G401 (cell line): ENCODE measurements around the gene RIPOR1. TPM values are rescaled to one million over a fixed set of nuclear protein-coding genes. Genes with fewer than 3 reads are reported as not detected.
A peak's percentile ranks its signal among the peaks of the same experiment; 100 is the strongest.

ENCODE experiments used
- DNase-seq: peaks from one replicate; pipeline ENCODE4 v3.0.0-alpha.2; 2015; ENCODE audit warnings: low spot score
- in situ Hi-C: cut with HindIII; loops from 2 replicates; pipeline ENCODE4 v1.10.0; 2016; ENCODE audit warnings: low sequenced_read_pairs, mixed read lengths
- total RNA-seq: library from RNA; depleted of rRNA; stranded (reverse); fragments of >200 nt; shearing (Covaris generic); gene quantifications from 2 replicates; pipeline ENCODE4 v1.2.3, GENCODE V29; 2014

RIPOR1 gene
- total RNA-seq, 1 experiment from 2014 or later = 4.1 TPM

DNA sequence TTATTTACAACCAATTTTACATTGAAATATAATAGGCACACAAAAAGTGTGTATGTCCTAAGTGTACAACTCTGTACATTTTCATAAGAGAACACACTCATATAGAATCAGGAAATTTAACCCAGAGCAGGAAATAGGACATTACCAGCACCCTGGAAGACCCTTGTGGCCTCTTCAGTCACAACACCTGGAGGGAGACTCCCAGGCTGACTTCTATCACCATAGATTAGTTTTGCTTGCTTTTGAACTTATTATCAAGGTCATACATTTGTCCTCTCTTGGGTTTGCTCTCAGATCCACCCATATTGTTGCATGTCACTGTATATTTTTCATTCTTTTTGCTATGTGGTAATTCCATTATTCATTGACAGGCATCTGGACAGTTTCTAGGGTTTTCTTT is 5.8 kb downstream of the RIPOR1 start:
- DNase-seq = no peak
- in situ Hi-C loops = no loop called here

DNA sequence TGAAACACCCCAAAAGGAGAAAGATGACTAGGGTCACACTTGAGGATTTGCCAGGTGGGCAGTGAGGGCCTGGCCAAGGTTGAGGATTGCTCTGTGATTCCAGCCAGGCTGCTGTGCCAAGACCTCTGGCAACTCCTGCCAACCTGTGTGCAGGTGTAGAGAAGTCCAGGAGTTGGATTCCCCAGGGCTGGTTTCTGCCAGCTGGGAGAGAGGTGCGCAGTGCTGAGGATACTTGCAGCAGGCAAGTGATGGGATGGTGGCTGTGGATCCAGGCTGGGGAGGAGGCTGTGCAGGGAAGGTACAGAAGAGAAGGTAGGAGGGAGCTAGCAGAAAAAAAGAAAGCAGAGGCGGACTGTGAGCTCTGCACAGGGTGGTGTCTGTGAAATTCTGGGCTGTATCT is 6.6 kb downstream of the RIPOR1 start:
- DNase-seq = no peak
- in situ Hi-C loops = no loop called here

DNA sequence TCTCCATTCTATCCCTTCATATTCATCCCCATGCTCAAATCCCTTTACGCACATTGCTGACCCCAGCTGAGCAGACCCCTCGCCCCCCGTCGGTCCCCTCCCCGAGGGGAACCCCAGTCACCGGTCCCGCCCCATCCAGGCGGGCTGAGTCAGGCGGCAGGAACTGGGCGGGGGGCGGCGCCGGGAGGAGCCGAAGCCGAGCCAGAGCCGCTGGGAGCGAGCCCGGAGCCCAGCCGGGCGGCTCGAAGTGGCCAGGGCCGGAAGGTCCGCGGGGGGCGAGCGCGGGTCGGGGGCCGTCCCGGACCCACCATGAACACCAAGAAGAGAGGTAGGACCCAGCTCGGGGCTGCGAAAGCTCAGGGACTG is 8.6 kb downstream of the RIPOR1 start:
- in situ Hi-C loops = no loop called here
- no peak for DNase-seq

DNA sequence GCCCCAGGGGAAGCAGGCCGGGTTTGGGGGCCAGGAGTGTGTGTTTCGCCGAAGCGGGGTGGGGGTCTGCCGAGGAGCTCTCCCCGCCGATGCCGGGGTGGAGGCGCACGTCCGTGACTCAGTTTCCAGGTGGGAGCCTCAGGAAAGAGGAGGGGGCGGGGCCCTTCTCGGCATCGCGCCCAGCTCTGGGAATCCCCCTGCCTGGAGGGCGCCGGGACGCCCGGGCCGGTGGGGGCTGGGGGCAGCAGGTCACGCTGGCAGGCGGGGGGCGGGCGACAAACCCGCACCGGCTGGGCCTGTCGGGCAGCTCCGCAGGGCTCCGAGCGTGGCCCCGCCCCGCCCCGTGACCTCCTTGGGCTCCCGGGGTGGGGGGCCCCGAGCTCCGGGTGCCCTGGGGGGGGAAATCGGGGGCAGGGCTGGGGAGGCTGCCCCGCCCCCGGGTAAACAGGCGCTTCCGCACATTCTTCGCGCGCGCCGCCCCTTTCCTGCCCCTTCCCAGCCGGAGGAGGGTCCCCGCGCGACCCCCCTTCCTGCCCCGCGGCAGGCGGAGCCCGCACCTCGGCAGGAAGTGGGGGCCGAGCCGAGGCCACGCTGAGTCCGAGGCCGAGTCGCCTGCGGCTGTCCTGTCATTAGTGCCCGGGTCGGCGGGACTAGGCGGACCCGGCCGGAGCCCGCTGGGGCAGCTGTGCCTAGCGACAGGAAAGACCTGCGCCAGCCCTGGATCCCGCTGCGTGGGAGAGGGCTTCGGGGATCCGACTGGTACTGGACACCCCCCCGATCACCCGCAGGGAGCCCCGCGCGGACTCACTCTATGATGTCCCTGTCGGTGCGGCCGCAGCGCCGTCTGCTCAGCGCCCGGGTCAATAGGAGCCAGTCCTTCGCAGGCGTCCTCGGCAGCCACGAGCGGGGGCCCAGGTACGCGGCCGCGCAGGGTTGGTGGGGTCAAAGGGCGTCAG is 9.3 kb downstream of the RIPOR1 start:
- no peak for DNase-seq
- in situ Hi-C loops = no loop called here

DNA sequence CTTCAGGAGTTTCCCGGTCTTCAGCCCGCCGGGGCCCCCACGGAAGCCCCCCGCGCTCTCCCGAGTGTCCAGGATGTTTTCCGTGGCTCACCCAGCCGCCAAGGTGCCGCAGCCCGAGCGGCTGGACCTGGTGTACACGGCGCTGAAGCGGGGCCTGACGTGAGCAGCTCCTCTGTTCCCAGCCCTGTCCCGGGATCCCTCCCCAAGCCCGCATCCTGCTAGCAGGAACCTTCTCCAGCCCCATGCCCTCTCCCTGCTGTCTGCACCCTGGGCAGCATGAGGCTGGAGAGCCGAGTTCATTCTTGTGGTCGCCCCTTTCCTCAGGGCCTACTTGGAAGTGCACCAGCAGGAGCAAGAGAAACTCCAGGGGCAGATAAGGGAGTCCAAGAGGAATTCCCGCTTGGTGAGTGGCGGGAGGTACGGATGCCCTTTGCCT is 10.1 kb downstream of the RIPOR1 start:
- no peak for DNase-seq
- in situ Hi-C loops = no loop called here

DNA sequence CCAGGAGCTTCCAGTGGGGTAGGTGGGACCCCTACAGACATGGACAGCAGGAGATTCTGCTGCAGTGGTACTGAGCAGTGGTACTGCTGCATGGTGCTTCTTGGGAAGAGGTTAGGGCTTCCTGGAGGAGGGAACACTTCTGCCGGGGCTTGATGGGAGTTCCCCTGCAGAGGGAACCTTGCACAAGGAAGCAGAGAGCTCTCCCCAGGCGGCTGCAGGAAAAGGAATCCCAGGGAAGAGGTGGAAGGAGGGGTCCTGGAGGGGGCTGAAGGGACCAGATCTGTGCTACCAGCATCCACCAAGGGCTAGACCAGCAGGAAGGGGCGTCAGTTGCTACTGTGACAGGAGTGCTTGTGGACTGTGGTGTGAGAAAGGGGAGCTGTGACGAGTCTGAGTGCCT is 10.6 kb downstream of the RIPOR1 start:
- in situ Hi-C loops = no loop called here
- DNase-seq = no peak

DNA sequence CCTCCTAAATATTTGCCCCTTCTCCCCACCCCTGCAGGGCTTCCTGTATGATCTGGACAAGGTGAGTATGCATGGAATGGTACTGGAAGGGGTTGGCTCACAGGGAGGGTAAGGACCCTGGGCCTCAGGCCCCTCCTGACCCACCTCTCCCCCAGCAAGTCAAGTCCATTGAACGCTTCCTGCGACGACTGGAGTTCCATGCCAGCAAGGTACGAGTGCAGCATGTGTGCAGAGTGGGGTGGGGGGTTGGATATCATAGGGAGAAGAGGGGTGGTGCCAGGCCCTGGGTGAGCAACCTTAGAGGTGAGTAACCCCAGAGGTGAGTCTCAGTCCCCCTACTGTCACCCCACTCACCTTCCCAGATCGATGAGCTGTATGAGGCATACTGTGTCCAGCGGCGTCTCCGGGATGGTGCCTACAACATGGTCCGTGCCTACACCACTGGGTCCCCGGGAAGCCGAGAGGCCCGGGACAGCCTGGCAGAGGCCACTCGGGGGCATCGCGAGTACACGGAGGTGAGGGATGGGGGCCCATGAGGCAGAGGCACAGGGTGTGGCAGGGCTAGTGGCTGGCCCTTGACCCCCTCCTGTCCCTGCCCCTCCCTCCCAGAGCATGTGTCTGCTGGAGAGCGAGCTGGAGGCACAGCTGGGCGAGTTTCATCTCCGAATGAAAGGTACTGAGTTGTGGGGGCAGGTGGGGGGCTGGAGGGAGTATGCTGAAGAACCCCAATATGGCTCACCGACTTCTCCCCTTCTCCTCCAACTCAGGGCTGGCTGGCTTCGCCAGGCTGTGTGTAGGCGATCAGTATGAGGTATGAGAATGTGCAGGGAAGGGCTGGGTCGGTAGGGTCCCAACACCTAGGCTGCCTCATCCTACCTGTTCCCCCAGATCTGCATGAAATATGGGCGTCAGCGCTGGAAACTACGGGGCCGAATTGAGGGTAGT is 11.3 kb downstream of the RIPOR1 start:
- no peak for DNase-seq
- in situ Hi-C loops = no loop called here

DNA sequence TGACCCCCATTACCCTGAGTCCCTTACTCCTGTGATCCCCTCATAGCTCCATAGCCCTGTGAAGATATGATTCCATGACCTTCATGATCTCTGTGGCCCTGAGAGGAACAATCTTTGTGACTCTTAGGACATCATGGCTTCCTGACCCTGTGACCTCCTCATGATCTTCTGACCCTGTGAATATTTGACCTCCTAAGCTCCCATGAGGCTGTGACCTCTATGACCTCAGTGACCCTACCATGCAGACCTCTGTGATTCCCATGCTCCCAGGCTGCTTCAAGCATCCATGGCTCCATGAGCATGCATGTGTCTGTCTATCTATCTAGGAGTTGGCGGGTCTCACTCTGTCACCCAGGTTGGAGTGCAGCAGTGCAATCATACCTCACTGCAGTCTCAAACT is 12.1 kb downstream of the RIPOR1 start:
- DNase-seq = no peak
- in situ Hi-C loops = no loop called here

DNA sequence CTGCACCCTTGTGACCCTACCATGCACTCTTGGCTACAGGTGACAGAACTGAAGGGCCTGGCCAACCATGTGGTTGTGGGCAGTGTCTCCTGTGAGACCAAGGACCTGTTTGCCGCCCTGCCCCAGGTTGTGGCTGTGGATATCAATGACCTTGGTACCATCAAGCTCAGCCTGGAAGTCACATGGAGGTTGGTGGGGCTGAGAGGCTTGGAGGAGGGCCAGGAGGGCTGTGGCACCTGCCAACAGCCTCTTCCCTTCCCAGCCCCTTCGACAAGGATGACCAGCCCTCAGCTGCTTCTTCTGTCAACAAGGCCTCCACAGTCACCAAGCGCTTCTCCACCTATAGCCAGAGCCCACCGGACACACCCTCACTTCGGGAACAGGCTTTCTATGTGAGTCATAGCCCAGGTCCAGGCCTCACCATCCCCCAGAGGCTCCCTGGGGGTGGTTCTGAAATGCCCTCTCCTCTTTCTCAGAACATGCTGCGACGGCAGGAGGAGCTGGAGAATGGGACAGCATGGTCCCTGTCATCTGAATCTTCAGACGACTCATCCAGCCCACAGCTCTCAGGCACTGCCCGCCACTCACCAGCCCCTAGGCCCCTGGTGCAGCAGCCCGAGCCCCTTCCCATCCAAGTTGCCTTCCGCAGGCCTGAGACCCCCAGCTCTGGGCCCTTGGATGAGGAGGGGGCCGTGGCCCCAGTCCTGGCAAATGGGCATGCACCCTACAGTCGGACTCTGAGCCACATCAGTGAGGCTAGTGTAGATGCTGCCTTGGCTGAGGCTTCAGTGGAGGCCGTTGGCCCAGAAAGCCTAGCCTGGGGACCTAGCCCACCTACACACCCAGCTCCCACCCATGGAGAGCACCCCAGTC is 13.0 kb downstream of the RIPOR1 start:
- DNase-seq = no peak
- in situ Hi-C loops = no loop called here

DNA sequence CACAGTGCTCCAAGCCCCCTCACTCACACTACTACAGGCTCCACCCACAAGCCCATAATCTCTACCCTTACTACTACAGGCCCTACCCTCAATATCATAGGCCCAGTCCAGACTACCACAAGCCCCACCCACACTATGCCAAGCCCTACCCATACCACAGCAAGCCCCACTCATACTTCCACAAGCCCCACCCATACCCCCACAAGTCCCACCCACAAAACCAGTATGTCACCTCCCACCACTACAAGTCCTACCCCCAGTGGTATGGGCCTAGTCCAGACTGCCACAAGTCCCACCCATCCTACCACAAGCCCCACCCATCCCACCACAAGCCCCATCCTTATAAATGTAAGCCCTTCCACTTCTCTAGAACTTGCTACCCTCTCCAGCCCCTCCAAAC is 13.8 kb downstream of the RIPOR1 start:
- in situ Hi-C loops = no loop called here
- no peak for DNase-seq

DNA sequence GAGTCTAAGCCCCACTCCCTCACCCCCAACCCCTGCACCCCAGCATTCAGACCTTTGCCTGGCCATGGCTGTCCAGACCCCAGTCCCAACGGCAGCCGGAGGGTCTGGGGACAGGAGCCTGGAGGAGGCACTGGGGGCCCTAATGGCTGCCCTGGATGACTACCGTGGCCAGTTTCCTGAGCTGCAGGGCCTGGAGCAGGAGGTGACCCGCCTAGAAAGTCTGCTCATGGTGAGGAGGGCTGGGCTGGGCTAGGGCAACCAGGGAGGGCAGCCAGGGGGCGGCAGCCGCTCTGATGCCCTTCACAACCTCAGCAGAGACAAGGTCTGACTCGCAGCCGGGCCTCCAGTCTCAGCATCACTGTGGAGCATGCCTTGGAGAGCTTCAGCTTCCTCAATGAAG is 14.4 kb downstream of the RIPOR1 start:
- no peak for DNase-seq
- in situ Hi-C loops = no loop called here

DNA sequence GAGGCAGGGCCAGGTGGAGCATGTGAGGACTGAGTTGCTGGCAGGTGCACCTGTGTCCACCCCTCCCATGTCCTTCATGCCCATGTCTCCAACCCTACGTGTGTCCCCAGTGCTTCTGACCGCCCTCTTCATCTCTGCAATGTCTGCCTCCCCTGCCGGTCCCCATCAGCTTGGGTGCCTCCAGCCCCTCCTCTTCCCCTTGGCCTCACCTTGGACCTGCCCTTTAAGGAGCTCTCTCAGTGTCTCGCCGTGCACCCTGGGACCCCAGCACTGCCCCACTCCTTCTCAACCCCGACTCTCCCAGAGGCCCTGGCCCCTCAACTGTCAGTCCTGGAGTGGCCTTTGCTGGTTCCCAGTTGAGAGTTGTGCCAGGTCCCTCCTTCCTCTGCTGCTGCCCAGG is 15.0 kb downstream of the RIPOR1 start:
- no peak for DNase-seq
- in situ Hi-C loops = no loop called here

DNA sequence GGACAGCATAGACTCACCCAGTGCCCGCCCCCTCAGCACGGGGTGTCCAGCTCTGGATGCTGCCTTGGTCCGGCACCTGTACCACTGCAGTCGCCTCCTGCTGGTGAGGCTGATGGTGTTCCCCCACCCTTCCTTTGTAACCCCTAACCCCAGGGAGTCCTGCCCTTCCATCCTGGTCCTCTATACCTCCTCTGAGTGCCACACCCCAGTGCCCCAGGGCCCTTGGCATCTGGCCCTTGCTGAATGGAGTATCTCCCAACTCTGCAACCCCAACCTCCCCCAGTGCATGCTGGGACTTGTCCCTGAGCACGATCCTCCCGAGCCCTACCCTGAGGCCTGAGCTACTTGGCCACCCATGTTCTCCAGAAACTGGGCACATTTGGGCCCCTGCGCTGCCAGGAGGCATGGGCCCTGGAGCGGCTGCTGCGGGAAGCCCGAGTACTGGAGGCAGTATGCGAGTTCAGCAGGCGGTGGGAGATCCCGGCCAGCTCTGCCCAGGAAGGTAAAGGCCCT is 15.8 kb downstream of the RIPOR1 start:
- no peak for DNase-seq
- in situ Hi-C loops = no loop called here

DNA sequence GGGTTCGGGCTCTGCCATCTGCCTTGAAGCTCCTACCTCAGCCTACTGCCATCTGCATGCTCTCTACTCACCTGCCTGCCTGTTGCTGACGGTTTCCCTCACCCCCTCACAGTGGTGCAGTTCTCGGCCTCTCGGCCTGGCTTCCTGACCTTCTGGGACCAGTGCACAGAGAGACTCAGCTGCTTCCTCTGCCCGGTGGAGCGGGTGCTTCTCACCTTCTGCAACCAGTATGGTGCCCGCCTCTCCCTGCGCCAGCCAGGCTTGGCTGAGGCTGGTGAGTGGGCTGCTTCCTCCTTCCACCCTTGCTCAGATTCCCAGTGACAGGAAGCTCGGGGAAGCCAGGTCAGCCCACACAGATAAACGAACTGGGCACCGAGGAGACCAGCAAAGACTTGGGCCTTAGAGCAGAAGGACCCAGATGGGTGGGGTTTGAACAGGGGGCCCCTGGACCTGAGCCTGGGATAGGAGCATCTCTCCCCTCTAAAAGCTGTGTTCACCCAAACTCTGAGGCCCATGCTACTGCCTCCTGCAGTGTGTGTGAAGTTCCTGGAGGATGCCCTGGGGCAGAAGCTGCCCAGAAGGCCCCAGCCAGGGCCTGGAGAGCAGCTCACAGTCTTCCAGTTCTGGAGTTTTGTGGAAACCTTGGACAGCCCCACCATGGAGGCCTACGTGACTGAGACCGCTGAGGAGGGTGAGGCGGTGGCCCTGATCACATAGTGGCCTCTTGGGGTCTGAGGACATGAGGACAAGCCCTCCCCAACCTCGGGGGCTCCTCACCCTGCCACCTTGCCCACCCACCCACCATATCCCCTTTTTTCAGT is 16.4 kb downstream of the RIPOR1 start:
- in situ Hi-C loops = no loop called here

DNA sequence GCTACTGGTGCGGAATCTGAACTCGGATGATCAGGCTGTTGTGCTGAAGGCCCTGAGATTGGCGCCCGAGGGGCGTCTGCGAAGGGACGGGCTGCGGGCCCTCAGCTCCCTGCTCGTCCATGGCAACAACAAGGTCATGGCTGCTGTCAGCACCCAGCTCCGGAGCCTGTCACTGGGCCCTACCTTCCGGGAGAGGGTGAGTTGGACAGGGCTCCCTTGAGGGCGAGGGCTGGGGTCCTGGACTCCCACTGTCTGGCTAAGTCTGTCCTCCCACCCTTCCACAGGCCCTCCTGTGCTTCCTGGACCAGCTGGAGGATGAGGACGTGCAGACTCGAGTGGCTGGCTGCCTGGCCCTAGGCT is 17.0 kb downstream of the RIPOR1 start:
- in situ Hi-C loops = no loop called here
- DNase-seq = no peak

More for the DNA sequence above, 16.4 kb downstream of the RIPOR1 start:
- DNase-seq = no peak

DNA sequence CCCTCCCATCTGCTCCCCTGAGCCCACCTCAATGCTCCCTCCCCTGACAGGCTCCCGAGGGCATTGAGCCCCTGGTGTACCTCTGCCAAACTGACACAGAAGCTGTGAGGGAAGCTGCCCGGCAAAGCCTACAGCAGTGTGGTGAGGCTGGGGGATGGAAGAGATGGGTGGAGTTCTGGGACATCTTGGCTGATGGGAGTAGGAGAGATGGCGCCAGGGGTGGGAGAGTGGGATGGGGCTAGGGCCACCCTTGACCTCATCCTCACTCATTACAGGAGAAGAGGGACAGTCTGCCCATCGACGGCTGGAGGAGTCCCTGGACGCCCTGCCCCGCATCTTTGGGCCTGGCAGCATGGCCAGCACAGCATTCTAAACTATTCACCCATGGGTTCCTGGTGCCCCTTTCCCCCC is 17.5 kb downstream of the RIPOR1 start:
- in situ Hi-C loops = no loop called here
- no peak for DNase-seq

DNA sequence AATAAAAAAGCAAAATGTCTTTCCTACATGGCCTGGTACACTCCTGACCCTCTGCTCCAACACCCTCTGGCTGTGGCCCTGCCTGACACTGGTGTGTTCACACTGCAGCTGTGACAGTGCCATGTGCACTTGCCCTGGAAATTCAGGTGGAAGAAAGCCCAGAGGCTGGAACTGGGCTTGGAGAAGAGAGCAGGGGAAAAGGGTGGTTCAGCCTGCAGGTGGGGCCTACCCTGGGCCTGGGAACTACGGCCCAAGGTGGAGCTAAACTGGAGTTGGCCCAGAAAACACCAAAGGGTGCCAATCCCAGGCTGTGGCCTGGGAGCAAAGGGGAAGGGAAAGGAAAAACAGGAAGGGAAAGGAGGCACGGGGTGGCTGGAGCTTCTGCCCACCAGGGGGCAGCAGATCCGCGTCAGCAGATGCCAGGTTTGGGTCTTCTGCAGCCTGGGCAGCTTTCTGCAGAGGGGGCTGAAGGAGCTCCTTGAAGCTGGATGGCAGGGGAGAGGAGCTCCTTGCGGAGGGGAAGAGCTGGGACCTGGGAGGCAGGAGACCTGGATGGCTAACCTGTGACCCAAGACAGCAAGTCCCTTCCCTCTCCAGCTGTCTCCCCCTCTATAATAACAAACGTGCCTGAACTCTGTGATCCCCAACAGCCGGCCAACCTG is 18.3 kb downstream of the RIPOR1 start:
- in situ Hi-C loops = no loop called here
- peak; percentile 72 for DNase-seq
